Adrenal gland (tissue), 12 donors: Measurements from ENCODE around the gene ZIC4. TPM values are rescaled to one million over a fixed set of nuclear protein-coding genes. Genes with fewer than 3 reads are reported as not detected.

Experiments used
- DNase-seq, 7 donors: peaks; one replicate each; pipeline ENCODE4 v3.0.0-alpha.2; 2019 to 2020
- H3K27ac ChIP-seq, 5 donors: fragments of 200-600 bp; sonication (generic) in 4 of 5; 1 replicate in 3 of 5; 2 replicates in 2 of 5; pipeline versions ENCODE4 v1.5.1 to v1.8.0; 2016 to 2020; ENCODE audit warnings: mild to moderate bottlenecking in 1 of 5
- H3K27me3 ChIP-seq: fragments of 200-600 bp; 2 replicates; pipeline ENCODE4 v1.8.0; 2021
- H3K36me3 ChIP-seq, 2 donors: fragments of 200-600 bp; replicated peaks in 1 of 2; 1 replicate in 1 of 2; 2 replicates in 1 of 2; pipeline versions ENCODE4 v1.5.1 to v1.8.0; 2018 to 2022
- H3K4me1 ChIP-seq, 2 donors: fragments of 200-600 bp; replicated peaks in 1 of 2; 1 replicate in 1 of 2; 2 replicates in 1 of 2; pipeline versions ENCODE4 v1.5.1 to v1.8.0; 2018 to 2021
- H3K4me3 ChIP-seq, 4 donors: fragments of 200-600 bp; sonication (generic) in 3 of 4; one replicate each; pipeline ENCODE4 v1.5.1; 2016 to 2018
- H3K9me3 ChIP-seq, 3 donors: fragments of 200-600 bp; sonication (generic) in 1 of 3; replicated peaks in 1 of 3; 1 replicate in 2 of 3; 2 replicates in 1 of 3; pipeline versions ENCODE4 v1.5.1 to v1.8.0; 2016 to 2021
- CTCF ChIP-seq, 6 experiments: fragments of 450-650 bp in 4 of 6; fragments of 200-600 bp in 2 of 6; sonication (generic) in 1 of 6; IDR thresholded peaks; 1 replicate in 5 of 6; 2 replicates in 1 of 6; pipeline versions ENCODE4 v1.5.1 to v1.8.0; 2016 to 2021; ENCODE audit warnings: antibody characterized with exemption in 6 of 6, mild to moderate bottlenecking in 2 of 6, moderate library complexity in 1 of 6
- POLR2A ChIP-seq, 2 donors: fragments of 450-650 bp; IDR thresholded peaks; one replicate each; pipeline ENCODE4 v1.6.1; 2017; ENCODE audit warnings: antibody characterized with exemption in 2 of 2, mild to moderate bottlenecking in 2 of 2, moderate library complexity in 1 of 2
- WGBS, 4 donors: extraction: QIAGEN DNeasy Blood & Tissue Kit in 2 of 4; methylation state at CpG; one replicate each; pipeline versions ENCODE4 v1.1.5 to v1.1.7; 2013 to 2017; 5-methylcytosine and 5-hydroxymethylcytosine counted together
- intact Hi-C, 2 donors: fragments of 100-400 bp; cut with DNase I; formaldehyde crosslinking; loops; one replicate each; pipeline versions ENCODE4 v1.14.1 to v1.15.0; 2022 to 2023
- polyA plus RNA-seq, 3 donors: library from polyadenylated mRNA; stranded (reverse); fragments of 200-250 nt in 2 of 3; fragments of 350-450 nt in 1 of 3; fragmentation: Illumina TruSeq in 1 of 3; extraction: RNeasy Lipid Tissue Mini Kit (QIAGEN cat#74804) in 1 of 3; gene quantifications; one replicate each; pipeline ENCODE4 v1.2.3, GENCODE V29; 2013 to 2014
- total RNA-seq, 9 donors: library from RNA; depleted of rRNA in 4 of 9; stranded (reverse); fragments of >200 nt in 4 of 9; fragments of 120-200 nt in 1 of 9; fragmentation: NEBNext Ultra II Directional in 1 of 9; extraction: Animal tissue kit (Norgen Biotek cat#: 25700) in 1 of 9; gene quantifications; one replicate each; pipeline versions ENCODE4 v1.1.0 to v1.2.4, GENCODE V29; 2013 to 2023
- donor health status: healthy with polysubstance abuse.
- donor health status: Bipolar disorder and iron deficiency.
- donor health status: DM: yes; HTN: yes; CAD: no.
- donor health status: DM: no; HTN: no; CAD: no.
- donor health status: DM: no; HTN: no; CAD: no.
- donor health status: DM: yes; HTN: yes; CAD: no.

The ZIC4 gene
- total and polyA plus RNA-seq, 12 donors = 0.07 TPM; not detected in 11

DNA sequence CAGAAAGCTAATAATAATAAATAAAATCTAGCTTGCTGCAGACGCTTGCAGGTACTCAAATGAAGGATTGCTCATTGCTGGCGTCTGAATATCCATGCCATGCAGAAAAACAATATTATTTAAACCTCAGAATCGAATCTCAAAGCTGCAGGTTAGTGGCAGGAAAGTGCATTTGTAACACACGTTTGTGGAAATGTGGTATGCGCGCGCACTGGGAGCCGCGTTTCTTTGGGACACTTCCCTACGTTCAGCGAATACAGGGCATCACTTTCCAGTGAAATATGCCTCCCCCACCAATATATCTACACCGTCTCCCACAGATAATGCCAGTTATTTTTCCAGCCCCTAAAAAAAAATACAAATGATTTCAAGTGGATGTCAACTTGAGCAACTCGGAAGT is 37.1 kb downstream of the ZIC4 start:
- no peaks in the 10 kb centered on the region for H3K36me3 ChIP-seq
- peaks cover 77% of the 10 kb centered on the region for H3K27me3 ChIP-seq
- no peaks in the 10 kb centered on the region for H3K4me1 ChIP-seq
- TF ChIP-seq POLR2A (IDR thresholded peaks at IDR 0.05) = no peak
- TF ChIP-seq CTCF (IDR thresholded peaks at IDR 0.05) = no peak
- no peak for DNase-seq
- intact Hi-C loops = no loop called here
- 7 to 11% (median 10%) methylated on average over 13 of the region's 13 CpGs for WGBS, 4 donors
- no peak overlapping the region for H3K27ac ChIP-seq
- H3K4me3 ChIP-seq = no peak overlapping the region
- no peaks in the 10 kb centered on the region for H3K9me3 ChIP-seq

- intact Hi-C loops = no loop called here
- Histone ChIP-seq H3K4me3 (no peak overlapping the region), H3K36me3 (no peaks in the 10 kb centered on the region), H3K4me1 (no peaks in the 10 kb centered on the region), H3K27ac (no peak overlapping the region), H3K27me3 (peaks cover 77% of the 10 kb centered on the region), H3K9me3 (no peaks in the 10 kb centered on the region)
- WGBS, 4 donors = 4 to 7% (median 6%) methylated on average over 16 of the region's 16 CpGs
- TF ChIP-seq POLR2A (IDR thresholded peaks at IDR 0.05) (no peak), CTCF (IDR thresholded peaks at IDR 0.05) (no peak)
- no peak for DNase-seq
Measured at GRCh38 chr3:147368561-147369221, 37.7 kb downstream of the ZIC4 start.

GRCh38 chr3:147368151-147368550 is 38.2 kb downstream of the ZIC4 start:
- intact Hi-C loops = no loop called here
- TF ChIP-seq CTCF (IDR thresholded peaks at IDR 0.05) = no peak
- TF ChIP-seq POLR2A (IDR thresholded peaks at IDR 0.05) = no peak
- 7 to 20% (median 10%) methylated on average over 2 of the region's 2 CpGs for WGBS, 4 donors
- H3K27me3 ChIP-seq = peaks cover 71% of the 10 kb centered on the region
- no peak overlapping the region for H3K4me3 ChIP-seq
- H3K9me3 ChIP-seq = no peaks in the 10 kb centered on the region
- no peaks in the 10 kb centered on the region for H3K4me1 ChIP-seq
- DNase-seq = no peak
- no peak overlapping the region for H3K27ac ChIP-seq
- no peaks in the 10 kb centered on the region for H3K36me3 ChIP-seq

DNA sequence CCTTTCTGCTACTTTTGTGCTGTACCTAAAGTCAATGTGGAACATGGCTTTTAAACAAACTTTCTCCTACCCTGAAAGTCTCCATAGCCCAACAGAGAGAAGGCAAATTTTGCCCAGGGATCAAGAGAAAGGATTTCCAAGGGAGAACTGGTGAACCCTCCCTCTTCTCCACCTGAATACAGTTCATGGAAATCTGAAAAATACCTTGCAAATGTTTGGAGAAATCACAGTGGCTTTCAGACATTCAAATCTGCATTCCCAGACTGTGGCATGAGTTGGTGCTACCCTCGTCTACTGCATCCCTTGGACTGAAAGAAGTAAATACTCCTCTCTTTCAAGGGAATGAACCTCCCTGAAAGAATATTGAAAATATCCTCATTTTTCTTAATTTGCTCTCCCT is 38.7 kb downstream of the ZIC4 start:
- intact Hi-C loops = no loop called here
- no peaks in the 10 kb centered on the region for H3K4me1 ChIP-seq
- 7 to 18% (median 9%) methylated on average over 1 of the region's 1 CpG for WGBS, 4 donors
- no peaks in the 10 kb centered on the region for H3K36me3 ChIP-seq
- no peaks in the 10 kb centered on the region for H3K9me3 ChIP-seq
- DNase-seq = no peak
- TF ChIP-seq POLR2A (IDR thresholded peaks at IDR 0.05) (no peak), CTCF (IDR thresholded peaks at IDR 0.05) (no peak)
- no peak overlapping the region for H3K4me3 ChIP-seq
- peaks cover 66% of the 10 kb centered on the region for H3K27me3 ChIP-seq
- H3K27ac ChIP-seq = no peak overlapping the region
